Heart right ventricle (tissue), 16 donors: ENCODE results near the gene SLCO2B1. TPM values are rescaled to one million over a fixed set of nuclear protein-coding genes. Genes with fewer than 3 reads are reported as not detected.

Experiments used
- ATAC-seq, 8 donors: fragments of 200-7000 bp; cut with Tn5 transposase; one replicate each; pipeline ENCODE4 v1.9.1; 2020; ENCODE audit warnings: mild to moderate bottlenecking in 8 of 8, moderate library complexity in 8 of 8, moderate number of reproducible peaks in 1 of 8
- DNase-seq, 2 donors: peaks; one replicate each; pipeline ENCODE4 v3.0.0-alpha.2; 2020
- H3K27ac ChIP-seq, 10 donors: fragments of 200-600 bp; sonication (generic) in 2 of 10; one replicate each; pipeline versions ENCODE4 v1.5.0 to v1.8.0; 2020 to 2022; ENCODE audit warnings: mild to moderate bottlenecking in 3 of 10
- H3K27me3 ChIP-seq, 7 donors: fragments of 200-600 bp; one replicate each; pipeline ENCODE4 v1.8.0; 2021 to 2022; ENCODE audit warnings: mild to moderate bottlenecking in 2 of 7
- H3K36me3 ChIP-seq, 9 donors: fragments of 200-600 bp; sonication (generic) in 1 of 9; one replicate each; pipeline versions ENCODE4 v1.5.0 to v1.8.0; 2020 to 2022; ENCODE audit warnings: mild to moderate bottlenecking in 2 of 9
- H3K4me1 ChIP-seq, 9 donors: fragments of 200-600 bp; sonication (generic) in 1 of 9; one replicate each; pipeline versions ENCODE4 v1.5.0 to v1.8.0; 2020 to 2022; ENCODE audit warnings: mild to moderate bottlenecking in 4 of 9
- H3K4me3 ChIP-seq, 10 donors: fragments of 200-600 bp; sonication (generic) in 2 of 10; one replicate each; pipeline versions ENCODE4 v1.5.0 to v1.8.0; 2020 to 2022; ENCODE audit warnings: mild to moderate bottlenecking in 7 of 10, moderate library complexity in 2 of 10
- H3K9me3 ChIP-seq, 11 donors: fragments of 200-600 bp in 10 of 11; sonication (generic) in 2 of 11; one replicate each; pipeline versions ENCODE4 v1.5.0 to v1.8.0; 2013 to 2022; ENCODE audit warnings: mild to moderate bottlenecking in 2 of 11, control low read depth in 1 of 11, moderate library complexity in 1 of 11
- WGBS, 2 donors: extraction: QIAGEN DNeasy Blood & Tissue Kit; methylation state at CpG; one replicate each; pipeline ENCODE4 v1.1.7; 2013; ENCODE audit warnings: inconsistent platforms in 1 of 2; 5-methylcytosine and 5-hydroxymethylcytosine counted together
- intact Hi-C, 10 donors: fragments of 100-400 bp; cut with DNase I; formaldehyde crosslinking; loops; one replicate each; pipeline versions ENCODE4 v1.11.1 to v1.14.2; 2022
- polyA plus RNA-seq, 2 donors: library from polyadenylated mRNA; stranded (reverse); fragments of 200-250 nt; gene quantifications; one replicate each; pipeline ENCODE4 v1.2.3, GENCODE V29; 2013
- total RNA-seq, 10 donors: library from RNA; stranded (reverse); fragmentation: NEBNext Ultra II Directional in 3 of 10; extraction: Animal tissue kit (Norgen Biotek cat#: 25700) in 3 of 10; gene quantifications; one replicate each; pipeline versions ENCODE4 v1.2.1 to v1.2.4, GENCODE V29; 2021 to 2023
- TF ChIP-seq, protein P1 (sequence below), 9 donors: fragments of 200-600 bp; sonication (generic) in 2 of 9; IDR thresholded peaks; one replicate each; pipeline versions ENCODE4 v1.5.0 to v1.8.0; 2021 to 2022; ENCODE audit warnings: antibody characterized with exemption in 9 of 9, mild to moderate bottlenecking in 5 of 9, moderate library complexity in 1 of 9
- donor health status: Arrhythmogenic right ventricular cardiomyopathy.
- donor health status: ischemic (EF 13 %, LVEDD 7.1; RV severe dilation, severe dysfunction).
- donor health status: healthy with polysubstance abuse.
- donor health status: DM: no; HTN: yes; CAD: no.
- donor health status: DM: no; HTN: no; CAD: no.
- donor health status: ischemic (EF 25% LVEDD 6.9; RV normal size, moderate dysfunction).
- donor health status: ischemic (EF 25% LVEDD 5.7; RV mildly dilated, moderate dysfunction).
- donor health status: healthy.
- donor health status: DM: yes; HTN: yes; CAD: no.
- donor health status: Ischemic cardiomyopathy.
- donor health status: ischemic (EF 35%, LVEDD 5.7; RV mildly dilated, moderate dysfunction).
- donor health status: nonischemic (EF 11% LVEDD 7.7; RV severe dilation, severe dysfunction).
- donor health status: DM: yes; HTN: yes; CAD: no.
- donor health status: PGD.
- donor health status: ischemic (EF 29% LVEDD 5.4; RV normal size, mild dysfunction).
- donor health status: nonischemic (EF 23%, LVEDD 6.1; RV moderate dilation, normal function).

SLCO2B1 gene
- total and polyA plus RNA-seq, 12 donors, result 5.2 to 69.0 (median 16.9) TPM

DNA sequence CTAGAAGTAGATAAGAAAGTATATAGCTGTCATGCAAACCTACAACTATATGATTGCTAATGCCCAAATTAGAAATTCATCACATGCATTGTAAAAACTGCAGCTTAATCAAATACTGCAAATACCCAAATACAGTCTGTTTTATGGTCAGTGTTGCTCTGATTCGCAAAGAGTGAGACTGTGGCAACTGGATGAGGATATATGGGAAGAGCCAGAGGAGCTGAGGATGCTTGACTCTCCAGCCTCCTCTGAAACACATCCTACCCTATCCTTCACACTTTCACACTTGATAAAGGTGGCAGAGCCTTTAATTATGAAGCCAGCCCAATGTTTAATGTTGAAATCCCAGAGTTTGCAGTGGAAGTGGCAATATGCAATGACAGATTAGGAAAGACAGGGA, 32.3 kb upstream of the SLCO2B1 start:
- Histone ChIP-seq H3K4me1 (no peaks in the 10 kb centered on the region), H3K27ac (no peak overlapping the region), H3K9me3 (peaks cover 0 to 23% (median 0%) of the 10 kb centered on the region in 11 donors), H3K27me3 (peaks cover 0 to 8% (median 0%) of the 10 kb centered on the region in 7 donors), H3K4me3 (no peak overlapping the region), H3K36me3 (no peaks in the 10 kb centered on the region)
- DNase-seq (no peak), ATAC-seq (no peak)
- intact Hi-C loops, result no loop called here
- 34 to 87% methylated on average over 1 of the region's 1 CpG for WGBS, 2 donors
- TF ChIP-seq, protein P1, sequence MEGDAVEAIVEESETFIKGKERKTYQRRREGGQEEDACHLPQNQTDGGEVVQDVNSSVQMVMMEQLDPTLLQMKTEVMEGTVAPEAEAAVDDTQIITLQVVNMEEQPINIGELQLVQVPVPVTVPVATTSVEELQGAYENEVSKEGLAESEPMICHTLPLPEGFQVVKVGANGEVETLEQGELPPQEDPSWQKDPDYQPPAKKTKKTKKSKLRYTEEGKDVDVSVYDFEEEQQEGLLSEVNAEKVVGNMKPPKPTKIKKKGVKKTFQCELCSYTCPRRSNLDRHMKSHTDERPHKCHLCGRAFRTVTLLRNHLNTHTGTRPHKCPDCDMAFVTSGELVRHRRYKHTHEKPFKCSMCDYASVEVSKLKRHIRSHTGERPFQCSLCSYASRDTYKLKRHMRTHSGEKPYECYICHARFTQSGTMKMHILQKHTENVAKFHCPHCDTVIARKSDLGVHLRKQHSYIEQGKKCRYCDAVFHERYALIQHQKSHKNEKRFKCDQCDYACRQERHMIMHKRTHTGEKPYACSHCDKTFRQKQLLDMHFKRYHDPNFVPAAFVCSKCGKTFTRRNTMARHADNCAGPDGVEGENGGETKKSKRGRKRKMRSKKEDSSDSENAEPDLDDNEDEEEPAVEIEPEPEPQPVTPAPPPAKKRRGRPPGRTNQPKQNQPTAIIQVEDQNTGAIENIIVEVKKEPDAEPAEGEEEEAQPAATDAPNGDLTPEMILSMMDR (IDR thresholded peaks at IDR 0.05), result no peak

DNA sequence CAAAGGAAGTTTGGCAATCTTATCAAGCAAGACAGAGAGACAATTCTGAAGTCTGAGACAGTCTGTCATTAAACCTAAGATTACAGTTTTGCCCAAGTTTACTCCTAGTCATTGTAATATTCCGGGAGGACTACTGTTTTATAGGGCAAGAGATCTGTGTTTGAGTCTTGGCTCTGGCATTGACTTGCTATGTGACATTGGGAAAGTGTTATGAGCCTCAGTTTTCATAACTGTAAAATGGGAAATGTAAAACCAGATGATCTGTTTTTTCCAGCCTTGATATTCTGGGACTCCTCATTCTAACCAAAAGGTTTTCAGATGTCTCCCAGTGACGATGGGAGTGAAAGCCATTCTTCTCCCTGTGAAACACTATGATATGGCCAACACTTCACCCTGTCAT, 24.3 kb upstream of the SLCO2B1 start:
- ATAC-seq (no peak), DNase-seq (no peak)
- peaks cover 0 to 32% (median 12%) of the 10 kb centered on the region in 7 donors for H3K27me3 ChIP-seq
- intact Hi-C loops, result no loop called here
- H3K9me3 ChIP-seq, result peaks cover 0 to 5% (median 0%) of the 10 kb centered on the region in 11 donors
- TF ChIP-seq, protein P1 (IDR thresholded peaks at IDR 0.05), result no peak
- no peak overlapping the region for H3K4me3 ChIP-seq
- no peaks in the 10 kb centered on the region for H3K4me1 ChIP-seq
- WGBS, 2 donors, result 78 to 80% methylated on average over 2 of the region's 2 CpGs
- H3K36me3 ChIP-seq, result no peaks in the 10 kb centered on the region
- no peak overlapping the region for H3K27ac ChIP-seq

DNA sequence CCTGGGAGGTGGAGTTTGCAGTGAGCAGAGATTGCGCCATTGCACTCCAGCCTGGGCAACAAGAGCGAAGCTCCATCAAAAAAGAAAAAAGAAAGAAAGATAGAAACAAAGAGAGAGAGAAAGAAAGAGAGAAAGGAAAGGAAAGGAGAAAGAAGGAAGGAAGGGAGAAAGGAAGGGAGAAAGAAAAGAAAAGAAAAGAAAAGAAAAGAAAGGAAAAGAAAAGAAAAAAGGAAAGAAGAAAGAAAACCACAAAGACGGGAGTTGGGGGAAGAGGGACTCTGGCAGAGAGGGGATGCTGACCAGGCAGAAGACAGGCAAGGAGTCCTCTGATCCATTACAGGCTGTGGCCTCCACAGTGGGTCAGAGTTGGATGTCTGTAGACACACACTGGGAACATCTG, 18.8 kb upstream of the SLCO2B1 start:
- Histone ChIP-seq H3K27ac (no peak overlapping the region), H3K9me3 (no peaks in the 10 kb centered on the region), H3K27me3 (peaks cover 0 to 72% (median 36%) of the 10 kb centered on the region in 7 donors), H3K36me3 (no peaks in the 10 kb centered on the region), H3K4me3 (no peak overlapping the region), H3K4me1 (no peaks in the 10 kb centered on the region)
- WGBS, 2 donors, result 86% methylated on average over 3 of the region's 3 CpGs
- TF ChIP-seq, protein P1 (IDR thresholded peaks at IDR 0.05), result no peak
- DNase-seq (no peak), ATAC-seq (no peak)
- intact Hi-C loops, result loop anchor here in 3 of 10 donors (10.0 kb wide), 2 partner anchors 107 to 207 kb away; no protein-coding TSS in a partner anchor

DNA sequence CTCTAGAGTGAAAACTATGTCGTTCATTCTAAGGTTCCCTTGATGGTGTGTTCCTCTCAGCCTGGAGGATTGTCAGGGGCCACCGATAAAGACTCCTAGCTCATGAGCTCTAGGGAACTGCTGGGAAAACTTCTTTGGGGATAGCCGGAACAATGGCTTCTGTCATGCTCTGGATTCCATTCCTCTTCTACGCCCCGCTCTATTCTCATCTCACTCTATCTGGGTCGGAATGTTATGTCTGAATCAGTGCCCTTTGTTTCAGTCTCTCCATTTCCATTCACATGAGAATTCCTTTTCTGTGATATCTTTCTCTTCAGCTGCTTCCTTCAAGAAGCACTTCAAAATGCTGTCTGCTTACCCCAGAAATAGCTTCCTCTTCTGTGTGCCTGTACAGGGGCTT, 16.9 kb upstream of the SLCO2B1 start:
- H3K27me3 ChIP-seq, result peaks cover 0 to 75% (median 39%) of the 10 kb centered on the region in 7 donors
- DNase-seq (no peak), ATAC-seq (no peak)
- no peaks in the 10 kb centered on the region for H3K9me3 ChIP-seq
- H3K4me3 ChIP-seq, result no peak overlapping the region
- 16 to 17% methylated on average over 6 of the region's 6 CpGs for WGBS, 2 donors
- H3K36me3 ChIP-seq, result no peaks in the 10 kb centered on the region
- intact Hi-C loops, result loop anchor here in 3 of 10 donors (10.0 kb wide), 2 partner anchors 109 to 209 kb away; no protein-coding TSS in a partner anchor
- TF ChIP-seq, protein P1 (IDR thresholded peaks at IDR 0.05), result no peak
- H3K4me1 ChIP-seq, result no peaks in the 10 kb centered on the region
- no peak overlapping the region for H3K27ac ChIP-seq
